Hematopoietic multipotent progenitor cell treated with erythropoietin and hydrocortisone succinate and interleukin-3 and kit ligand, for 8 days (in vitro differentiated cells): ENCODE data around the gene COL26A1.

Experiments used
- DNase-seq: peaks from one replicate; pipeline ENCODE4 v3.0.0-alpha.2; 2015

COL26A1 gene

DNA sequence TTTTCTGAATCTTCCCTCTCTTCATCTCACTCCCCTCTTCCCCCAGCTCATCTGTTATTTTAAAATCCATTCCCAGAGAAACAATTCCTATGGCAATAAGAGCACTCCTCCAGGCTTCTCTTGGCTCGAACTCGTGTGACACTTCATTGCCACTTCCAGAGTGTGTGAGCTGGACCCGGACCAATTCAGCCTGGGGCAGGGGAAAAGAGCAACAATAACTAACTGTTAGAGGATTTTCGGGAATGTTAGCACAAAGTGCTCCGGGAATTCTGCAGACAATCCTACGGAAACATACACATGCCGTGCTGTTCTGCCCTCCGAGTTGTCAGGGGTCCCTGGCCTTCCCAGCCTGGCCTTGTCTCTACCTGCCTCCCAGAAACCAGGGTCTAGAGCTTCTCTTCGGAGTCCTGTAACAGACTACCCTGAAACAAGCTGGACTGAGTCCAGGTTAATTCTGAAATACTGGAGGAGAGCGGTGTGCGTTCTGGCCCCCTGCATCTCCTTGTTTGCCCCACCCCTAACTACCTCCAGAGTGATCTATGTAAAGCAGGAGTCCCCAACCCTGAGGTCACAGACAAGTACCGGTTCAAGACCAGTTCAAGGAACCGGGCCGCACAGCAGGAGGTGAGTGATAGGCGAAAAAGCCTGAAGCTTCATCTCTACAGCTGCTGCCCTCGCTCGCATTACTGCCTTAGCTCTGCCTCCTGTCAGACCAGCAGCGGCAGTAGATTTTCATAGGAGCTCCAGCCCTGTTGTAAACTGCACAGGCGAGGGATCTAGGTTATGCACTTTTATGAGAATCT lies 11.3 kb downstream of the COL26A1 start:
- DNase-seq = no peak

DNA sequence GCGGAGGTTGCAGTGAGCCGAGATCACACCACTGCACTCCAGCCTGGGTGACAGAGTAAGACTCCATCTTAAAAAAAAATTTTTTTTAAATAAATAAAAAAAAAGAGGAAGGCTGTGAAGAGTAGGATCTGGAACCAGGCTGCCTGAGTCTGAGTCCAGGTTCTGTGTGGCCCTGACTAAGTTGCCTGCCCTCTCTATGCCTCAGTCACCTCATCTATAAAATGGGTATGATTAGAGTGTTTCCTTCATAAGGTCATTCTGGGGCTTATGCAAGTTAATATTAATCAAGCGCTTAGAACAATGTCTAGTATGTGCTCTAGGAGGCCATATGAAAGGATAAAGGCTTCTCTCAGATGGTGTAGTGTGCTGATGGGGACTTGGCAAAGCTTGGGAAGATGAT lies 12.3 kb downstream of the COL26A1 start:
- no peak for DNase-seq

DNA sequence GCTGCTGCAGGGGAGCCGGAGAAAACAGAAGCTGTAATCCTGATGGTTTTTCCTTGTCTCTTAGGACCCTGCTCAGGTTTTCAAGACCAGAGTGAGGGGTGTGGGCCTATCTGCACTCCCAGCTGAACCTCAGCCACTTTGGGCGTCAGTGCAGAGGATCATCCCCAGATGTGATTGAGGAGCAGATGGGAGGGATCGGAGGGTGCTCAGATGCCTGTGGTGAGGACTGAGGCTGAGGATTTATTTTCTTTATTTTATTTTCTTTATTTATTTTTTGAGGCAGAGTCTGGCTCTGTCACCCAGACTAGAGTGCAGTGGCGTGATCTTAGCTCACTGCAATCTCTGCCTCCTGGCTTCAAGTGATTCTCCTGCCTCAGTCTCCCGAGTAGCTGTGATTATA lies 13.9 kb downstream of the COL26A1 start:
- no peak for DNase-seq

DNA sequence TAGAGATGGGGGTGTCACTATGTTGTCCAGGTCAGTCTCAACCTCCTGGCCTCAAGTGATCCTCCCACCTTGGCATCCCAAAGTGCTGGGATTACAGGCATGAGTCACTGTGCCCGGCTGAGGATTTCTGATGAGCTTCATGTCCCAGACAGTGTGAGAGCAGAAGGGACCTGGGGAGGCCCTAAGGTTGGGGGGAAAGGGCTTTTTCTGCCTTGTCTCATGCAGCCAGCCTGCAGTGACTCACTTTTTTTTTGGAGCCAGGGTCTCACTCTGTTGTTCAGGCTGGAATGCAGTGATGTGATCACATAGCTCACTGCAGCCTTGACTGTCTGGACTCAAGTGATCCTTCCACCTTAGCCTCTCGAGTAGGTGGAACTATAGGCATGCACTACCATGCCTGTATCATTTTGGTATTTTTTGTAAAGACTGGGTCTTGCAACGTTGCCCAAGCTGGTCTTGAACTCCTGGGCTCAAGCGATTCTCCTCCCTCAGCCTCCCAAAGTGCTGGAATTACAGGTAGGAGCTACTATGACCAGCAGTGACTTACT lies 14.6 kb downstream of the COL26A1 start:
- DNase-seq = no peak

DNA sequence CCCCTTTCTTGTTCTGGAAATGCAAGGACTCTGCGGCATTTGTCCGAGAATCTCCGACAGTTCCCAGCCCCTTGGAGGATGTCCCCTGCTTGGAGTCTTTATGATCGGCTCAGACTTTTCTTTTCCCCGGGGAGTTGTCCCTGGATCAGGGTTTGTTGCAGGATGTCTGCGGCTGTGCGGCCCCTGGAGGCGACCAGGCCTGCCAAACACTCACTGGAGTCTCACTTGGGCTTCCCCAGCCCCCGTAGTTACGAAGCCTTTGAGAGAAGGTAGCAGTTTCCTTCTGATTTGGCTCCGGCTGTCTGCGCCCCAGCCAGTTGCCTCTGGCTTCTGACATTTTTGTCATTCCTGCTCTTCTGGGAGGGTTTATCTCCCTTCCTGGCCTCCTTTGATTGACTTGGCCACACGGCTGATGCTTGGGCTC lies 16.1 kb downstream of the COL26A1 start:
- DNase-seq = no peak

DNA sequence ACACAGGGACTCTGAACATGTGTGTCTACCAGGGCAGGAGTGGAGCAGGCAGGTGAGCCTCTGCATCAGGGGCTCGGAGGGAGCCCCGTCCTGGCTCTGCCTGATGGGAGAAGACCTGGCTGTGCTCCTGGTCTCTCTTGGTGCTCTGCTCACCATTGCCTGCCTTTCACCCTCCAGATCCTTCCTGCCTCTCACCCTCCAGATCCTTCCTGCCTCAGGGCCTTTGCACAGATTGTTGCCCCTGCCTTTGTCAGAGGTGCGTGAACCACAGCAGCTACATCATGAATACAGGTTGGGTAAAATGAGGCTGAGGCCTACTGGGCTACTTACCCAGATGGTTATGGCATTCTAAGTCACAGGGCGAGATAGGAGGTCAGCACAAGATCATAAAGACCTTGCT lies 16.6 kb downstream of the COL26A1 start:
- no peak for DNase-seq

DNA sequence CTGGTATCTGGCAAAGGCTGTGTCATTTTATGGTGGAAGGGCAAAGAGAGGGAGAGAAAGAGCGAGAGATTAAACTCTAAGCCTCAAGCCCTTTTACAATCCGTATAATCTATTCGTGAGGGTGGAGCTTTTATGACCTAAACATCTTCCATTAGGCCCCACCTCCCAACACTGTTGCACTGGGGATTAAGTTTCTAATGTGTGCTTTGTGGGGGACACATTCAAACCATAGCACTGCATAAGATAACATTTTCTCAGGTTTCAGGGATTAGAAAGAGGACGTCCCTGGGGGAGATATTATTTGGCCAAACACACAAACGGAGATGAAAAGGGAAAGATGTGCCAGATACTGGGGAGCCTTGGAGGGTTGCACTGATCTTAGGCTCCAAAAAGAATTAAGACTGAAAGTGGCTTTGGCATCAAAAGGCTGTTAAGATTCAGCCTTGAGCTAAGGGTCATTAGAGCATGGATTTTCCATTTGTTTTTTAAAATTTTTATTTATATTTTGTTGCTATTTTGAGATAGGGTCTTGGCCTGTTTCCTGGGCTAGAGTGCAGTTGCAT lies 19.0 kb downstream of the COL26A1 start:
- DNase-seq = no peak

DNA sequence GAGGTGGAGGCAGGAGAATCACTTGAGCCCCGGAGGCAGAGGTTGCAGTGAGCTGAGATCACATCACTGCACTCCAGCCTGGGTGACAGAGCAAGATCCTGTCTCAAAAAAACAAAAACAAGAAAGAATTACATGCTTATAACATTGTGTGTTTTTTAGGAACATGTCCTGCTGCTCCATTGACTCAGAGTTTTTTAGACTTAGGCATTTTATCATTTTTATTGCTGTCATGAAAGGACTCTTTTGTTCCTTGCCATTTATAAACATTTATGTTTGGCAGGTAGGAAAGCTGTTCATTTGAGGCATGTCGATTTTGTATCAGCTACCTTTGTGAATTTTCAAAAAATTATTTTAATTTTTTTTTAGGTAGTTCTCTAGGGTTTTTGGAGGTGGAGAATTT lies 20.3 kb downstream of the COL26A1 start:
- no peak for DNase-seq

DNA sequence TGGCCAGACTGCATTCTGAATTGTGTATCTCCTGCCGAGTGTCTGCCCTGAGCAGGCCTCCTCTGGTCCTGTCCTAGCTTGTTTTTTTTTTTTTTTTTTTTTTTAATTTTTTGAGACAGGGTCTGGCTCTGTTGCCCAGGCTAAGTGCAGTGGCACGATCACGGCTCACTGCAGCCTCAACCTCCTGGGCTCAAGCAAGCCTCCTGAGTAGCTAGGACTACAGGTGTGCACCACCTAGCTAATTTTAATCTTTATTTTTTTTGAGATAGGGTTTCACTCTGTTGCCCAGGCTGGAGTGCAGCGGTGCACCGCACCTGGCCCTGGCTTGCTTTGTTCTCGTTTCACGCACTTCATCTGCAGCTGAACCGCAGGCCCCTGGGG lies 23.5 kb downstream of the COL26A1 start:
- DNase-seq = no peak

DNA sequence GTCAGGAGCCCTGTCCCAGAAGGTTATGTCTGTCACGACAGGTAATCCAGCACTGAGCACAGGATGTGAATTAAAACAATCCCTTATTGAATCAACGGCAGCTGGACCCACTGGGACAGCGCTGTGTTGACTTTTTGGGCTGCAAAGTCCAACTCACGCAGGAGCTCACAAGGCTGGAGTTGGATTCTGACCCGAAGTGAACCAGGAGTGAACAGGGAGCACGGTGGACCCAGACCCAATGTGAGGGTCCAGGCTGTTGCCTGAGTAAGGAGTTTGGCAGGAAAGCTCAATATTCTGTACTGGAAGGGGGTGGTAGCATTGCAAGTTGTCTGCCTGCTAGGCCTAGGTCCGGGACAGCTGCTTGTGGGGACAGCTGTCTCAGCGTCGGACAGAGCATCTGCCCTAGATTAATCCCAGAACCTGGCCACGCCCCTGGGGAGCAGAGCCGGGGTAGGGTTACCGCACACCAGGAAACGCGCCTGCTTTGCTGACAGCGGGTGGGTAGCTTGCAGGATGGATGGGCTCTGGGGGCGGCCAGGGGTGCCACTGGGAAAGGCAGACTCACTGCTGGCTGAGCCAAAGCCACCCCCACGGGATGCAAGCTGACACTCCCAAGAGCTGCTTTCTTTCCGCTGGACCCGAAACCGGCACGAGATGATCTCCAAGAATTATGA lies 24.0 kb downstream of the COL26A1 start:
- no peak for DNase-seq

DNA sequence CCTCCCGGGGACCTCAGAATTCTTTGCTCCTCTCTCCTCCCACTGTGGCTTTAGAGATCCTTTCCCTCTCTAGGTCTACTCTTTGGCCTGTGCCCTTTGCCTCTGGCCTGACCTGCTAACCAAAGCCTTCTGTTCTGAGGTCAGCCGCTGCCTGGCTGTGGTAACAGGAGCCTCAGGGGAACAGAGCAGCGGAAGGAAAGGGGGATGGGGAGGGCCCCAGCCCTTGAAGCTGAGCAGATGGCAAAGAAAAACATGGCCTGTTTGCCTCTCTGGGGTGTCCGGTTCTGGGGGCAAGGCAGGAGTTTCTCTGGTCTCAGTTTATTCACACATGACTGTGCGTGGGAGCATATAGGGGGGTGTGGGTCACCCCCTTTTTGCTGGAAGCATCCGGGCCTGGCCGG lies 28.2 kb downstream of the COL26A1 start:
- DNase-seq = no peak

DNA sequence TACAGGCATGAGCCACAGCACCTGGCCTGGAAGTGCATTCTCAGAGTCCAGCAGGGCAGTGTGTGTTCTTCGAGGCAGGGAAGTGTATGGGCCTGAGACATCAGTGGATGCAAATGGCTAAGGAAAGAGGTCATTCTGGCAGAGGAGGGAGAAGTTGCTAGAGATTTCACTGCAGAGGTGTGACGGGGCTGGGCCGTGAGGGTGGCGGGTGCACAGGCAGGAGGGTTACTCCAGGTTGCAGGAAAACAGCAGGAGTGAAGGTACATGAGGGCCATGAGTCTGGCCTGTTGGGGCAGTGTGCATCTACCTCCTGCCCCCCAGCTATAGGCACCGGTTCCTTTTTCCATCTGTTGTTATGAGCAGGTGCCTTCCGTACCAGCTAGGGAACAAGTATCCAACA lies 29.3 kb downstream of the COL26A1 start:
- no peak for DNase-seq

DNA sequence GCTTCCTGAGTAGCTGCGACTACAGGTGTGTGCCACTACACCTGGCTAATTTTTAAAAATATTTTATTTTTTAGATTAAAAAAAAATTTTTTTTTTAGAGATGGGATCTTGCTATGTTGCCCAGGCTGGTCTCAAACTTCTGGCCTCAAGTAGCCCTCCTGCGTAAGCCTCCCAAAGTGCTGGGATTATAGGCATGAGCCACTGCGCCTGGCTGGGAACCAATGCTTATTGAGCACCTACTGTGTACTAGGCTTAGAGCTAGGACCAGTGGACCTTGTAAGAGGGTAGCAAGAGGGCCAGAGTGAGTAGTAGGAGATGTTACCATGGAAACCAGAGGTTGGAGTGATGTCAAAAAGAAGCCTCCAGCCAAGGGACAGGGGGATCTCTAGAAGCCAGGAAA lies 31.2 kb downstream of the COL26A1 start:
- DNase-seq = no peak

DNA sequence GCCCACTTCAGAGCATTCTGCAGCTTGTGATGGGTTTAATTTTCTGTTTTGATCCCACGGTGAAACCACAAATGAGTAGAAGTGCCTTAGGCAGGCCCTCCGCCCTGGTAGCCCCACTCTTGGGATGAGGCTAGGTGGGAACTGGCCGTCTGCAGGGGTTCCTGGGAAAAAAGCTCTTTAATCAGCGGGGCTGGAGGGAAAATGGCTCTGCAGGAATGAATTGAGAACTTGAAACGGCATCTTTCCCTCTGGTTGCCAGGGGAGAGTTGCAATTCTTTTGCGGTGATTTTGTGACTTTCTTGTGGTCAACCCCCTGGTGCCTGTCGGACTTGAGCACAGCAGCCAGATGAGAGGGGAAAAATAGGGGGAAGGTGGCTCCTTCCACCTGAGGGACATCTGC lies 32.7 kb downstream of the COL26A1 start:
- no peak for DNase-seq

DNA sequence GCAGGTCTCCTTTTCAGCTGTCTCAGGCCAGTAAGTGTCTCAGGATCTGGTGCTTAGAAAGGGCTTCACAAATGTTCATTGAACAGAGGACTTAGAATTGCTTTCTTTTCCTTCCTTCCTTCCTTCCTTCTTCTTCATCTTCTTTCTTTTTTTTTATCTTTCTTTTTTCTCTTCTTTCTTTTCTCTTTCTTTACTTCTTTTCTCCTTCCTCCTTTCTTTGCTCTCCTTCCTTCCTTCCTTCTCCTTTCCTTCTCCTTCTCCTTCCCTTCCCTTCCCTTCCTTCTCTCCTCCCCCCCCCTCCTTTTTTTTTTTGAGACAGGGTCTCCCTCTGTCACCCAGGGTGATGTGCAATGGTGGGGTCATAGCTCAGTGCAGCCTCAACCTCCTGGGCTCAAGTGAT lies 34.6 kb downstream of the COL26A1 start:
- no peak for DNase-seq

DNA sequence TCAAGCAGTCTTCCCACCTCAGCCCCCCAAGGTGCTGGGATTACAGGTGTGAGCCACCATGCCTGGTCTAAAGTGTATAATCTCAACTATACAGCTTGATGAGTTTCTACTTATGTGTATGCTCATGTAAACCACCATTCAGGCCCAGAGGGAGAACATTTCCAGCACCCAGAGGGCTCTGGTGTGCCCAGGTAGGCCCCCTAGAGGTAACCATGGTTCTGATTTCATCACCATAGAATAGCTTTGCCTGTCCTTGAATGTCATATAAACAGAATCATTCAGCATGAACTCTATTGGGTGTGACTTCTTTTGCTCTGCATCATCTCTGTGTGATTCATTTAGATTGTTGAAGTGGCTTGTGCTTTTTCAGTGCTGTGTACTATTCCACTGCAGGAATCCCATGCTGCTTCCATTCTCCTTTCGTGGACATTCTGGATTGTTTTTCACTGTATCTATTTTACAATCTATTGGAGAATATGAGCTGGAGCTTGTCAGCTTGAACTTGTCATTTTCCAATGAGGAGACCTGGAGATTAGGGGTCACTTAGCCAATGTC lies 35.2 kb downstream of the COL26A1 start:
- no peak for DNase-seq

DNA sequence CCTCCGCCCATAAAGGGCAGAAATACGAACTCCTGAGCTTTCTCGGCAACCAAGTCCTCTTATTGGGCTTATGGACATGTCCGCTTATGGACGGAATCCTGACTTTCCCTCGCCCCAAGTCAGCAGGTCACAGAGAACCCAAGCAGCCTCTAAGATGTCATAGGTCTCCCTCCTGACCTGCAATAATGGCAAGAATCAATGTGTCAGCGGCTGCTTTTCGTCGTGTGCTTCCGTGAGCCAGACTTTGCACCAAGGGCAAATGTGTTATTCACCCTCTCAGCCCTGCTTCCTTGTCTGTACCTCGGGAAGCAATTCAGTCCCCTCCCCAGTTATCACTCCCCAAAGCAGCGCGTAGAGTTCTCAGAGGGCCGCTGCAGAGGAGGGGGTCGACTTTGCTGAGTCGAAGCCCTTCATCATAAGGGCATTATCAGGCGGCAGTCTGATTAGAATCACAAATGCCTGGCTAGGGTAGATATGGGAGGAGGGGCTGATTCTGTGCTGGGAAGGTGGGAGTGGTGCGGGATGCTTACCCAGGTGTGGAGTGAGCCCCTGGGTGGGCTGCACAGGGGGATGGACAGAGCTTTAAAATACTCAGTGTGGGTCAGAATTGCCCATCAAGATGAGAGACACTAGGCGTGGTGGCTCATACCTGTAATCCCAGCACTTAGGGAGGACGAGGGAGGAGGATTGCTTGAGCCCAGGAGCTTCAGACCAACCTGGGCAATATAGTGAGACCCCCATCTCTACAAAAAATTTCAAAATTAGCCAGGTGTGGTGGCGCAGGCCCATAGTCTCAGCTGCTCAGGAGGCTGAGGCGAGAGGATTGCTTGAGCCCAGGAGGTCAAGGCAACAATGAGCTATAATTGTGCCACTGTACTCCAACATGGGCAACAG lies 36.0 kb downstream of the COL26A1 start:
- DNase-seq = no peak

DNA sequence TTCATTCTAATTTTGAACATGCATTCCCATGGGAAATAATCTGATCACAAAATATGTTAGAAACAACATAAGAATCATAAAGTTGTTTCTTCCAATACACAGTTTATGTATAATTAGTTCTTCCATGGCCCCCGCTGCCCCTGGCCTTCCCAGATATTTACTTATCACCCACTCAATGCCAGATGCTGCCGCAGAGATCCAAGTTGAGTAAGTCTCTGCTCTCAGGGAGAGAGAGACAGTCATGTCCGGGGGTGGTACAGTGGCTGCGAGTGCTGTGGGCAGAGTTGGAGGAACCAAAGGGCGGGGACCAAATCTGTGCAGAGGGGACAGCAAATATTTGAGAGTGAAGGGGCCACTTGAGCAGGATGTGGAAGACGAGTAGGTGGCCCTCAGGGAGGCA lies 37.1 kb downstream of the COL26A1 start:
- DNase-seq = no peak

DNA sequence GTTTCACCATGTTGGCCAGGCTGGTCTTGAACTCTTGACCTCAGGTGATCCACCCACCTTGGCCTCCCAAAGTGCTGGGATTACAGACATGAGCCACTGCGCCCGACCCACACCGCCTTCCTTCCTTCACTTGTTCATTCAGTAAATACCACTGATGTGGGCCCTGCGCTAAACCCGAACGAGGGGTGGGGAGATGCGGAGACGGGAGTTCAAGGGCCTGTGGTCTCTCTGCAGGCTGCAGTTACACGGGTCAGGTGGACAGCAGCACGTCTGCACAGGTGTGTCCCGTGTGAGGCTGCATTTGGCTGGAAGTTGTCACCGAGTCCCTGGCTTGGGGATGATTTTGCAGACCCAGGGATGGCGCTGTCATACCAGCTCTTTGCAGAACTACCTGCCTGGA lies 38.1 kb downstream of the COL26A1 start:
- no peak for DNase-seq

DNA sequence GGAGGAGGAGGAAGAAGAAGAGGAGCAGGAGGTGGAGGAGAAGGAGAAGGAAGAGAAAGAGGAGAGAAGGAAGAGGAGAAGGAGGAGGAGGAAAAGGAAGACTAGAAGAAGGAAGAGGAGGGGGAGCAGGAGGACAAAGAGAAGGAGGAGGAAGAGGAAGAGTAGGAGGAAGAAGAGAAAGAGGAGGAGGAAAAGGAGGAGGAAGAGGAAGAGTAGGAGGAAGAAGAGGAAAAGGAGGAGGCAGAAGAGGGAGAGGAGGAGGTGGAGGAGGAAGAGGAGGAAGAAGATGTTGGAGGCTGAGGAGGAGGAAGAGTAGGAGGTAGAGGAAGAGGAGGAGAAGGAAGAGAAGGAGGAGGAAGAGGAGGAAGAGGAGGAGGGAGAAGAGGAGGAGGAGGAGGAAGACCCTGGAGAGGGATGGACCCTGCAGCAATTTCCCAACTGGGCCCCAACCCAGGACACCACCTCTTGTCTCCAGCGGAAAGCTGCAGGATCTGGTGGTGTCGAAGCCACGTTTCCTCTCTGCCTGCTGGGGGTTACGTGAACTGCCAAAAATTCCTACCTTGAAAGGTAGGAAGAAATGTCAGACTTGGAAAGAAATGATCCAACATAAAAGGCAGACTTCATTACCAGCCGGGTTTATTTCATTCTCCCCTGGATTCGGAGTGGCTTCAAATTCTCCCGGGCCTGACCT lies 38.9 kb downstream of the COL26A1 start:
- no peak for DNase-seq

DNA sequence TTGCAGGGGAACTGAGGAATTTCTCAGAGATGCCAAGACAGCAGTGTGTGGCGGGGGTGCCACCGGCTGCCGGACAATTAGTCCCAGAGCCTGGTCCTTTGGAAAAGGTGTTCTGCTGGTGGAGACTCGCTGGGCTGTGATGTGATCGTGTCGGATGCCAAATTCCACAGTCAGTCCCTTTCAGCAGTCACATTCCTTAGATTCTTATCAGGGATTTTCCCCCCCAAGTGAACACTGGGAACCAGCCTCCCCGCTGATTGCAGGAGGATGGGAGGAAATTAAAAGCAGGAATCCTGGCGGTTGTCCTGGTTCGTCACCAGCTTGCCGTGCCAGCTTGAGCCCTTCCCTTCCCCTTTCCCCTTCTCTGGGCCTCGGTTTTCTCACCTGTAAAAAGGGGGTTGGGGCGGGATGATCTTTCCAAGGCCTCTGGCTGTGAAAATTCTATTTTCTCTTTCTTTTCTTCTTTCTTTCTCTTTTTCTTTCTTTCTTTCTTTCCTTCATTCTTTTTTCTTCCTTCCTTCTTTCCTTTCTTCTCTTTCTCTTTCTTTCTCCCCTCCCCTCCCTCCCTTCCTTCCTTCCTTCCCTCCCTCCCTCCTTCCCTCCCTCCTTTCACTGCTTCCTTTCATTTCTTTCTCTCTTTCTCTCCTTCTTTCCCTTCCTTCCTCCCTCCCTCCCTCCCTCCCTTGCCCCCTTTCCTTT lies 39.6 kb downstream of the COL26A1 start:
- DNase-seq = no peak
